ENCODE data around the gene HMGN5.

DNA sequence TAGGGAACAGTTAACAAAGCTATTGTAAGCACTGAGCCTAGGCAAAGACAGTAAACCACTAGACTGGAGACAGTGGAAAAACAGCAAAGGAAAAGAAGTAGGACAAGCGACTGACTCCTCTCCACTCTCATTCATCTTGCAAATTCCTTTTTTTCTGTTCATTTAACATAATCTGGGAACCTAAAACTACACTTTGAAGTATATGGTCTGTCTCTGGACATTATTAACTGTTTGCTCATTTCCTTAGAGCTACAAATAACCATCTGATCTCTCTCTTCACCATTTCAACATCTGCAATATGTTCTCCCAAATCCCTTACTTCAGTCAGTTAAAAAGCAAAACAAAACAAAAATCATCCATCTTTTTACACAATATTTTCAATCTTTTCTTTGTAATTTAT is 642 bp downstream of the HMGN5 start:
- TF ChIP-seq CTCF (IDR thresholded peaks at IDR 0.05; ENCODE audit: low read length) (no peak), EZH2 (IDR thresholded peaks at IDR 0.05; ENCODE audit: borderline replicate concordance, low read length) (no peak)
